ENCODE data around the gene PINLYP.

DNA sequence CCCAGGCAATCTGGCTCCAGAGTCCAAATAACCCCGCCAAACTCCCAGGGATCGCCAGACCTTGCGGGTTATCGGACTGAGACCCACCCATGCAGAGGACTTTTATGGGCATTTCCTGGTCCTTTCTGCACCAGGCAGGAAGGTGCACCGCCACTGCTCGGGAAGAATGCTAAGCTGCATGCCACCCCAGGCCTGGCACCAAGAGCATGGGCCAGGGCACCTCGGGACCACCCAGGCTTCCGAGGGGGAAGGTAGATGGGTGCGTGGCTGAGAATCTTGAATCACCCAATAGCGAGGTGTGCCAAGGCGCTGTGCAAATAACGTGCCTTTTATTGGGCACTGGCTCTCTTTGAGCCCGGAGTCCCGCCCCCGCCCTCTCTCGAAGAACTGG lies 43.0 kb upstream of the PINLYP start:
- TF ChIP-seq USF1 (CRISPR knock-in tag; IDR thresholded peaks at IDR 0.05) (no peak), ZBTB43 (CRISPR knock-in tag; IDR thresholded peaks at IDR 0.05) (no peak), CREM (CRISPR knock-in tag; IDR thresholded peaks at IDR 0.05) (no peak)

Data from WTC11 (cell line).